Measurements from ENCODE around the gene SLC7A8. TPM values are rescaled to one million over a fixed set of nuclear protein-coding genes. Genes with fewer than 3 reads are reported as not detected.

The SLC7A8 gene
- total and polyA plus RNA-seq, 2 experiments from 2014 or later: 117 to 124 TPM

DNA sequence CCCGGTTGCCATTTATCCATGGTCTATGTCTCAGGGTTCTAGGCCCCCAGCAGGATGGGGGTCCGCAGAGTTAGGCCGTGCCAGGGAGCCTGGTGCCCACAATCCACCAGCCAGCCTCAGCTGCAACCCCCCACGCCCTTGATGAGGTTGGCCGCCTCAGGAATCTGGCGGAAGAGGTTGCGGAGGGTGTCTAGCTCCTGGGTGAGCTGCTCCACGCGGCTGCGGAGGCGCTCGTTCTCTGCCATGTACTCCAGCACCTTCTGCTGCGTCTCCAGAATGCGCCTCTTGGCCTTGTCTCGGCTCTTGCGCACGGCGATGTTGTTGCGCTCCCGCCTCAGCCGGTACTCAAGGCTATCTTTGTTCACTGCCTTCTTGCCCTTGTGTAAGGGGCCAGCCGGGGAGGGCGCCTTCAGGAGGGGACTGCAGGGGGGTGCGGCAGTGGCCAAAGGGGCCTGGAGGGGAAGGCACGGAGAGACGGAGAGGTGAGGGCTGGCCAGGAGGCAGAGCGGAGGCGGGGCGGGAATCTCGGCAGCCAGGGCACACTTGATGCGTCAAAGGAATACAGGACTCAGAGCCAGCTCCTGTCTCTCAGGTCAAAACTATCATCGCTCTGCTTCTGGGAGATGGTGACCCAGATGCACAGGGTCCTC, 66.0 kb downstream of the SLC7A8 start:
- no peak overlapping the region for H3K27ac ChIP-seq (ENCODE audit: low read depth)
- no peaks in the 10 kb centered on the region for H3K36me3 ChIP-seq (ENCODE audit: insufficient read depth)
- peaks cover 22% of the 10 kb centered on the region for H3K27me3 Mint-ChIP-seq (ENCODE audit: insufficient read depth, low read depth, poor library complexity)
- TF ChIP-seq, protein P1, sequence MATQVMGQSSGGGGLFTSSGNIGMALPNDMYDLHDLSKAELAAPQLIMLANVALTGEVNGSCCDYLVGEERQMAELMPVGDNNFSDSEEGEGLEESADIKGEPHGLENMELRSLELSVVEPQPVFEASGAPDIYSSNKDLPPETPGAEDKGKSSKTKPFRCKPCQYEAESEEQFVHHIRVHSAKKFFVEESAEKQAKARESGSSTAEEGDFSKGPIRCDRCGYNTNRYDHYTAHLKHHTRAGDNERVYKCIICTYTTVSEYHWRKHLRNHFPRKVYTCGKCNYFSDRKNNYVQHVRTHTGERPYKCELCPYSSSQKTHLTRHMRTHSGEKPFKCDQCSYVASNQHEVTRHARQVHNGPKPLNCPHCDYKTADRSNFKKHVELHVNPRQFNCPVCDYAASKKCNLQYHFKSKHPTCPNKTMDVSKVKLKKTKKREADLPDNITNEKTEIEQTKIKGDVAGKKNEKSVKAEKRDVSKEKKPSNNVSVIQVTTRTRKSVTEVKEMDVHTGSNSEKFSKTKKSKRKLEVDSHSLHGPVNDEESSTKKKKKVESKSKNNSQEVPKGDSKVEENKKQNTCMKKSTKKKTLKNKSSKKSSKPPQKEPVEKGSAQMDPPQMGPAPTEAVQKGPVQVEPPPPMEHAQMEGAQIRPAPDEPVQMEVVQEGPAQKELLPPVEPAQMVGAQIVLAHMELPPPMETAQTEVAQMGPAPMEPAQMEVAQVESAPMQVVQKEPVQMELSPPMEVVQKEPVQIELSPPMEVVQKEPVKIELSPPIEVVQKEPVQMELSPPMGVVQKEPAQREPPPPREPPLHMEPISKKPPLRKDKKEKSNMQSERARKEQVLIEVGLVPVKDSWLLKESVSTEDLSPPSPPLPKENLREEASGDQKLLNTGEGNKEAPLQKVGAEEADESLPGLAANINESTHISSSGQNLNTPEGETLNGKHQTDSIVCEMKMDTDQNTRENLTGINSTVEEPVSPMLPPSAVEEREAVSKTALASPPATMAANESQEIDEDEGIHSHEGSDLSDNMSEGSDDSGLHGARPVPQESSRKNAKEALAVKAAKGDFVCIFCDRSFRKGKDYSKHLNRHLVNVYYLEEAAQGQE (IDR thresholded peaks at IDR 0.05; ENCODE audit: unreplicated experiment): no peak
- TF ChIP-seq STAT1 (IDR thresholded peaks at IDR 0.05; ENCODE audit: unreplicated experiment) (no peak), EZH2phosphoT487 (IDR thresholded peaks at IDR 0.05; ENCODE audit: unreplicated experiment) (no peak), JUNB (IDR thresholded peaks at IDR 0.05; ENCODE audit: unreplicated experiment) (no peak), ZNF331 (CRISPR knock-in tag; IDR thresholded peaks at IDR 0.05; ENCODE audit: low read depth) (no peak), EZH2 (IDR thresholded peaks at IDR 0.05; ENCODE audit: low read depth, unreplicated experiment) (no peak), ZNF114 (CRISPR knock-in tag; IDR thresholded peaks at IDR 0.05) (no peak), CREB1 (CRISPR knock-in tag; IDR thresholded peaks at IDR 0.05; ENCODE audit: low read depth) (no peak), NANOG (IDR thresholded peaks at IDR 0.05; ENCODE audit: borderline replicate concordance) (no peak), POLR2AphosphoS5 (IDR thresholded peaks at IDR 0.05; ENCODE audit: low read depth) (no peak)
- TF ChIP-seq, protein P2, sequence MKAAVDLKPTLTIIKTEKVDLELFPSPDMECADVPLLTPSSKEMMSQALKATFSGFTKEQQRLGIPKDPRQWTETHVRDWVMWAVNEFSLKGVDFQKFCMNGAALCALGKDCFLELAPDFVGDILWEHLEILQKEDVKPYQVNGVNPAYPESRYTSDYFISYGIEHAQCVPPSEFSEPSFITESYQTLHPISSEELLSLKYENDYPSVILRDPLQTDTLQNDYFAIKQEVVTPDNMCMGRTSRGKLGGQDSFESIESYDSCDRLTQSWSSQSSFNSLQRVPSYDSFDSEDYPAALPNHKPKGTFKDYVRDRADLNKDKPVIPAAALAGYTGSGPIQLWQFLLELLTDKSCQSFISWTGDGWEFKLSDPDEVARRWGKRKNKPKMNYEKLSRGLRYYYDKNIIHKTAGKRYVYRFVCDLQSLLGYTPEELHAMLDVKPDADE (IDR thresholded peaks at IDR 0.05): no peak
- TF ChIP-seq, protein P3, sequence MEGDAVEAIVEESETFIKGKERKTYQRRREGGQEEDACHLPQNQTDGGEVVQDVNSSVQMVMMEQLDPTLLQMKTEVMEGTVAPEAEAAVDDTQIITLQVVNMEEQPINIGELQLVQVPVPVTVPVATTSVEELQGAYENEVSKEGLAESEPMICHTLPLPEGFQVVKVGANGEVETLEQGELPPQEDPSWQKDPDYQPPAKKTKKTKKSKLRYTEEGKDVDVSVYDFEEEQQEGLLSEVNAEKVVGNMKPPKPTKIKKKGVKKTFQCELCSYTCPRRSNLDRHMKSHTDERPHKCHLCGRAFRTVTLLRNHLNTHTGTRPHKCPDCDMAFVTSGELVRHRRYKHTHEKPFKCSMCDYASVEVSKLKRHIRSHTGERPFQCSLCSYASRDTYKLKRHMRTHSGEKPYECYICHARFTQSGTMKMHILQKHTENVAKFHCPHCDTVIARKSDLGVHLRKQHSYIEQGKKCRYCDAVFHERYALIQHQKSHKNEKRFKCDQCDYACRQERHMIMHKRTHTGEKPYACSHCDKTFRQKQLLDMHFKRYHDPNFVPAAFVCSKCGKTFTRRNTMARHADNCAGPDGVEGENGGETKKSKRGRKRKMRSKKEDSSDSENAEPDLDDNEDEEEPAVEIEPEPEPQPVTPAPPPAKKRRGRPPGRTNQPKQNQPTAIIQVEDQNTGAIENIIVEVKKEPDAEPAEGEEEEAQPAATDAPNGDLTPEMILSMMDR (conservative IDR thresholded peaks at IDR 0.05; ENCODE audit: low read depth in 2 of 2): no peak
- TF ChIP-seq, protein P4, sequence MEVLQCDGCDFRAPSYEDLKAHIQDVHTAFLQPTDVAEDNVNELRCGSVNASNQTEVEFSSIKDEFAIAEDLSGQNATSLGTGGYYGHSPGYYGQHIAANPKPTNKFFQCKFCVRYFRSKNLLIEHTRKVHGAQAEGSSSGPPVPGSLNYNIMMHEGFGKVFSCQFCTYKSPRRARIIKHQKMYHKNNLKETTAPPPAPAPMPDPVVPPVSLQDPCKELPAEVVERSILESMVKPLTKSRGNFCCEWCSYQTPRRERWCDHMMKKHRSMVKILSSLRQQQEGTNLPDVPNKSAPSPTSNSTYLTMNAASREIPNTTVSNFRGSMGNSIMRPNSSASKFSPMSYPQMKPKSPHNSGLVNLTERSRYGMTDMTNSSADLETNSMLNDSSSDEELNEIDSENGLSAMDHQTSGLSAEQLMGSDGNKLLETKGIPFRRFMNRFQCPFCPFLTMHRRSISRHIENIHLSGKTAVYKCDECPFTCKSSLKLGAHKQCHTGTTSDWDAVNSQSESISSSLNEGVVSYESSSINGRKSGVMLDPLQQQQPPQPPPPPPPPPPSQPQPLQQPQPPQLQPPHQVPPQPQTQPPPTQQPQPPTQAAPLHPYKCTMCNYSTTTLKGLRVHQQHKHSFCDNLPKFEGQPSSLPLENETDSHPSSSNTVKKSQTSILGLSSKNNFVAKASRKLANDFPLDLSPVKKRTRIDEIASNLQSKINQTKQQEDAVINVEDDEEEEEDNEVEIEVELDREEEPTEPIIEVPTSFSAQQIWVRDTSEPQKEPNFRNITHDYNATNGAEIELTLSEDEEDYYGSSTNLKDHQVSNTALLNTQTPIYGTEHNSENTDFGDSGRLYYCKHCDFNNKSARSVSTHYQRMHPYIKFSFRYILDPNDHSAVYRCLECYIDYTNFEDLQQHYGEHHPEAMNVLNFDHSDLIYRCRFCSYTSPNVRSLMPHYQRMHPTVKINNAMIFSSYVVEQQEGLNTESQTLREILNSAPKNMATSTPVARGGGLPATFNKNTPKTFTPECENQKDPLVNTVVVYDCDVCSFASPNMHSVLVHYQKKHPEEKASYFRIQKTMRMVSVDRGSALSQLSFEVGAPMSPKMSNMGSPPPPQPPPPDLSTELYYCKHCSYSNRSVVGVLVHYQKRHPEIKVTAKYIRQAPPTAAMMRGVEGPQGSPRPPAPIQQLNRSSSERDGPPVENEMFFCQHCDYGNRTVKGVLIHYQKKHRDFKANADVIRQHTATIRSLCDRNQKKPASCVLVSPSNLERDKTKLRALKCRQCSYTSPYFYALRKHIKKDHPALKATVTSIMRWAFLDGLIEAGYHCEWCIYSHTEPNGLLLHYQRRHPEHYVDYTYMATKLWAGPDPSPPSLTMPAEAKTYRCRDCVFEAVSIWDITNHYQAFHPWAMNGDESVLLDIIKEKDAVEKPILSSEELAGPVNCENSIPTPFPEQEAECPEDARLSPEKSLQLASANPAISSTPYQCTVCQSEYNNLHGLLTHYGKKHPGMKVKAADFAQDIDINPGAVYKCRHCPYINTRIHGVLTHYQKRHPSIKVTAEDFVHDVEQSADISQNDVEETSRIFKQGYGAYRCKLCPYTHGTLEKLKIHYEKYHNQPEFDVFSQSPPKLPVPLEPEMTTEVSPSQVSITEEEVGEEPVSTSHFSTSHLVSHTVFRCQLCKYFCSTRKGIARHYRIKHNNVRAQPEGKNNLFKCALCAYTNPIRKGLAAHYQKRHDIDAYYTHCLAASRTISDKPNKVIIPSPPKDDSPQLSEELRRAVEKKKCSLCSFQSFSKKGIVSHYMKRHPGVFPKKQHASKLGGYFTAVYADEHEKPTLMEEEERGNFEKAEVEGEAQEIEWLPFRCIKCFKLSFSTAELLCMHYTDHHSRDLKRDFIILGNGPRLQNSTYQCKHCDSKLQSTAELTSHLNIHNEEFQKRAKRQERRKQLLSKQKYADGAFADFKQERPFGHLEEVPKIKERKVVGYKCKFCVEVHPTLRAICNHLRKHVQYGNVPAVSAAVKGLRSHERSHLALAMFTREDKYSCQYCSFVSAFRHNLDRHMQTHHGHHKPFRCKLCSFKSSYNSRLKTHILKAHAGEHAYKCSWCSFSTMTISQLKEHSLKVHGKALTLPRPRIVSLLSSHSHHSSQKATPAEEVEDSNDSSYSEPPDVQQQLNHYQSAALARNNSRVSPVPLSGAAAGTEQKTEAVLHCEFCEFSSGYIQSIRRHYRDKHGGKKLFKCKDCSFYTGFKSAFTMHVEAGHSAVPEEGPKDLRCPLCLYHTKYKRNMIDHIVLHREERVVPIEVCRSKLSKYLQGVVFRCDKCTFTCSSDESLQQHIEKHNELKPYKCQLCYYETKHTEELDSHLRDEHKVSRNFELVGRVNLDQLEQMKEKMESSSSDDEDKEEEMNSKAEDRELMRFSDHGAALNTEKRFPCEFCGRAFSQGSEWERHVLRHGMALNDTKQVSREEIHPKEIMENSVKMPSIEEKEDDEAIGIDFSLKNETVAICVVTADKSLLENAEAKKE (CRISPR knock-in tag; IDR thresholded peaks at IDR 0.05): no peak
- H3K79me2 ChIP-seq (replicated peaks; ENCODE audit: insufficient read depth): no peaks in the 10 kb centered on the region
- H3K4me3 Mint-ChIP-seq: no peak overlapping the region
- H3K4me1 ChIP-seq (ENCODE audit: insufficient read depth): peaks cover 33% of the 10 kb centered on the region
- H3K4me2 ChIP-seq: no peak overlapping the region
- H3K4me1 Mint-ChIP-seq: peaks cover 50% of the 10 kb centered on the region
- H3K27ac Mint-ChIP-seq: no peak overlapping the region
- H2AFZ ChIP-seq: no peak overlapping the region
- DNase-seq (ENCODE audit: low spot score): no peak
- no peaks in the 10 kb centered on the region; the same call in 1 of the 2 replicates for H3F3A ChIP-seq (replicated peaks; ENCODE audit: low read depth)
- no peaks in the 10 kb centered on the region for H4K20me1 ChIP-seq (replicated peaks; ENCODE audit: insufficient read depth)
- H3K4me3 ChIP-seq: no peak overlapping the region
- ATAC-seq: no peak
- no peaks in the 10 kb centered on the region; the same call in 2 of the 3 replicates for H3K36me3 Mint-ChIP-seq (ENCODE audit: low read depth)
- no peaks in the 10 kb centered on the region for H3K9me2 ChIP-seq (ENCODE audit: insufficient read depth)
- H3K9me3 Mint-ChIP-seq: no peaks in the 10 kb centered on the region; the same call in 2 of the 3 replicates
- H3K27me3 ChIP-seq (ENCODE audit: insufficient read depth): no peaks in the 10 kb centered on the region
